HG02588 (cell line): ENCODE measurements around the gene RSPO3.
"Not testable (repeated sequence)": the region's sequence is repeated elsewhere in the genome, so short reads cannot be mapped to it uniquely, and the experiment has no call there.

Experiments used
- ATAC-seq: cut with Tn5 transposase; IDR thresholded peaks from one replicate; pipeline ENCODE4 v1.9.1; 2021; ENCODE audit warnings: mild to moderate bottlenecking, moderate library complexity; ENCODE audit not compliant: unreplicated experiment

Gene RSPO3

DNA sequence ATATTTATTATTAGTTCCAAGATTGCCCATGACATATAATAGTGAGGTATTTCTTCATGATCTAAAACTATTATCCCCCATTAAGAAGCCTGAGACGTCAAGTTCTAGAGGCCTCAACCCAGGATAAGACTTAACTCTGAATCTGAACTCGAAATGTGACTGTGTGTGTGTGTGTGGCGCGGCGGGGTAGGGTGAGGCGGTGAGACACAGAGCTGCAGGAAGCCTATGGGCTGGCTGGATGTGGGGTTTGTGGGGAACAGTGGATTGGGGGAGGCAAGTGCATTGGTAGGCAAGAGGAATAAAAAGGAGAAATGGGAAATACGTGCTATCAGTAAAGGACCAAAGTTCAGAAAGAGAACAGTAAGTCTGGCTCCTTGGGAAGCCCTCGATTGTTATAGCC, 81.6 kb downstream of the RSPO3 start:
- ATAC-seq, result no peak

DNA sequence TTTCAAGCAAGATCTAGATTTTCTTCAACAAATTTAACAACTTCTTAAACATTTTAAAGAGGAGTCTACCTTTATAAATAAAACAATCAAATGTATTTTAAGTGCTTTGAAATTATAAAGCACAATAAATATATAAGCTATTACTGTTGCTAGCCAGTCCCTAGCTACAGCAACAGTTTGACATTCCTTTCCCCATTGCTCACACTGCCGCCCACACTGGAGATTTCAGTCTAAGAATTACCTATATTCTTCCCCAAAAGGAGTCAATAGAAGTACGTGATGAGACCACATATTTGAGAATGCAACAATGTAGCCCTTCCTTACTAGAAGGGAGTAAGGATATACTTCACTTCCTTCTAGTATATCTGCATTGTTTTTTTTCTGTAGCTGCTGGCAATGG, 82.8 kb downstream of the RSPO3 start:
- ATAC-seq, result no peak

DNA sequence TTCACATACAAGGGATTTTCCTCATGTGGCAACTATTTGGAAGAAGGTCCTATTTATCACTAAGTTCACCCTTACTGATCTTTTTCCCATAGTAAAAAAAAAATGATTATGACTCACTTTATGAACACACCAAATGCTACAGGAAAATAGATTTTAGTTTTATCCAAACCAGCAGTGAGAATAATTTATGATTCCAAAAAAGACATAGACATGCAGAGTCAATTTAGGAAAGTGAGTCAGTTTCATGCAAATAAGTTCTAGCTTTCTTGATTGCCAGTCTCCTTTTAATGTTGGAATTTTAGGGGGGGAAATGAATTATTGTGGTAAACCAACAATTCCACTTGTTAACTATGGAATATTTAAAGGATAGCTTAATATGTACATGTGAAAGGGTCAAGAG, 84.2 kb downstream of the RSPO3 start:
- no peak for ATAC-seq

DNA sequence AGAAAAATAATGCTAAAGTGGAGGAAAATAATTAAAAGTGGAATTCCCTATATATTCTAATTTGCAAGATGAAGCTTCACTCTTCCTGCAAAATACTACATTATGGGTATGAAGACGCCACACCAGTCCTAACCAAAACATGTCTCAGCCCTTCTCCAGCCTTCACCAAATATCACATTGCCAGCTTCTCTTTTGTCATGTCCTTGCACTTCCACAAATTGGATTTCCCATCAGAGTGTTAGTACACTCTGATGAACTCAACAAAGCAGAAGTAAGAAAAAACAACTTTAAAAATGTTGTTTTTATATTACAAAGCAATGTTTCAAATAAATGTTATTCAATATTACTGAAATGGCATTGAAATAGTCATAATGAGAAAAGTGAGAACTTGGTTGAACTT, 85.8 kb downstream of the RSPO3 start:
- no peak for ATAC-seq

DNA sequence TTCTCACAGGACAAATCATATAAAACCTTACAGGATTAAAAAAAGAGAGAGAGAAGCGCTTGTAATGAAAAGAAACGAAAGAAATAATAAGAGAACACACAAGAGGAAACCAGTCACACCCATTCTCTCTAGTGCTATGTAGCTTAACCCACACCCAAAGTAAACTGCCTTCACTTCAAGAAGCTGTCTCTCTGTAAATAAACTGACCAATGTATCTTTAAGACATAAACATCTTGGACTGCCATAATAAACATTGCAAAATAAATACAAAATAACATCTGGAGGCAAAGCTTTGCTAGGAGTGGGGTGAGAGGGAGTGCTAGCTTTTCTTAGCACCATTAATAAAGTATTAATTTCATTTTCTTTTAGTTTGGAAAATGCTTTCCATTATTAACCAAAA, 86.6 kb downstream of the RSPO3 start:
- no peak for ATAC-seq

DNA sequence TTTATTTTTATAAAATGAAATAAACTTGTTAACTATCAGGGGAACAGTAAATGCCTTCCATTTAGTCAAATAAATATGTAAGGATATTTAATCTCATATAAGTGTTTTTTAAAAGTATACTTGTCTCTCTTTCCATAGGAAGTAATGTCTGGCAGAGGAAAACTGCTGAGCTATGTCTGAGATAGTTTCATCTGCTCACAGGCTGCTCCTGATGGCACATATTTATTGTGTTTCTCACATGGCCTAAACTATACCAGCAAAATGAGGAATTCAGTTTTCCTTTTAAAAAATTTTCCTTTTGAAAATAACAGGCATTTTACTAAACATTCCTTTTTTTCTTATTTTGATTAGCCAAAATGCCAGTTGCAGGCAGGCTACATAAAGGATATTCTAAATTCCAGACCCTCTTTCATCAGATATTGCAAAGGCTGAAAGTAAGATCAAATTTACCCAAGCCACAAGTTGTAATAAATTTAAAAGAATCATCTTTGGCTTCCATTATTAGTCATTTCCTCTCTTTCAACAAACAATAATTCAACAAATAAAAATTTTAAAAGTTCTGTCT, 88.1 kb downstream of the RSPO3 start:
- no peak for ATAC-seq

DNA sequence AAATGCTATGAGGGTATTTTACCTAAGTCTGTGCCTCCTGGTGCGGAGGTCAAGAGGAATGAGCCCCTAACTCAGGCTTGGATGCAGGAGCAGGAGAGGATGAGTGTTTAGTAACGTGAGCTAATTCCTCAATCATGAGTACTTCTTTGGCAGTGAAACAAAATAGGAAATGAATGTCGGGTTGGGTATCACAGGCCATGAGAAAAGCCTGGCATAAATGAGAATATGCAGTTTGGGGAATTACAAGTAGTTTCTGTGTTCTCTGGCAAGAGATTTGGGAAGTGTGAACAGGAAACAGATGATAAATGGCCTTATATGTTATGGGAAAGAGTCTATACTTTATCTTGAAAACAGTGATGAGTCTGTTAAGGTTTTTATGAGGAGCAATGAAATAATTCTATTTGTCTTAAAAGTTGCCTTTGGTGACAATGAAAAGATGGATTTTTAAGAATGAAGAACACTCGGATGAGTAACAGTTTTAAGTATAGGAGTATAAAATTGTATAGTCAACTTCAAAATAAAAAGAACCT, 89.2 kb downstream of the RSPO3 start:
- ATAC-seq, result no peak

DNA sequence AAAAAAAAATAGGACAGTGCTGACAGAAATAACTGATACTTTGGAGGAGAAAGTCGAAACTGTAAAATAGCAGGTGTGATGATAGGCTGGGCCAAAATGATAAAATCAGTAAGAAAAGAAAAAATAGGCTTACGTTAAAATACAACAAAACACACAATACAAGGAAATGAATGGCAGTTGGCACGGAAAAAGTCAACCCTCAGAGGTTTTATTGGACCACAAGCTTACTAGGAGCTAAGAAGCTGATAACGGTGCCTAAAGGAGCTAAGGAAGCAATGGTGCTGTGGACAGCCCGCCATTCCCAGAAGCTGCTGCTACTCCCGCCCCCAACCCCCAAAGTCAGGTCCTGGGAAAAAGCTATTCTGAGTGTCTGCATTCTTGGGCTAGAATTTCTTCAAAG, 92.3 kb downstream of the RSPO3 start:
- no peak for ATAC-seq

DNA sequence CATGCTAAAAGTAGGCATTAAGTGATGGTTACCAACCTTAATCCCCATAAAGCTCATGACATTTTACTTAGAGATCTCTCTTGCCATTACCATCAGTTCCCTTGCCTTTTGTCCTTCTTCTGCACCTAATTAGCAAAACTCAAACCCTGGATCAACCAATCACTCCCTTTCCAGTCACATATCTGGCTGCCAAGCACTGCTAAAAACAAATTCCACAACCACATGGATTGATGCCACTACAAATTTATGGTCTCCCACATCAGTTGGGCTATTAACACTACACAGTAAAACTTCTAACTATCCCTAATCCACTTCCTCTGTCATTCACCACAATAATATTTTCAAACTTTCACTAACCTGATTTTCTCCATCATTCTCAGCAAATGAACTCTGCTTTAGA, 93.9 kb downstream of the RSPO3 start:
- ATAC-seq, result no peak

DNA sequence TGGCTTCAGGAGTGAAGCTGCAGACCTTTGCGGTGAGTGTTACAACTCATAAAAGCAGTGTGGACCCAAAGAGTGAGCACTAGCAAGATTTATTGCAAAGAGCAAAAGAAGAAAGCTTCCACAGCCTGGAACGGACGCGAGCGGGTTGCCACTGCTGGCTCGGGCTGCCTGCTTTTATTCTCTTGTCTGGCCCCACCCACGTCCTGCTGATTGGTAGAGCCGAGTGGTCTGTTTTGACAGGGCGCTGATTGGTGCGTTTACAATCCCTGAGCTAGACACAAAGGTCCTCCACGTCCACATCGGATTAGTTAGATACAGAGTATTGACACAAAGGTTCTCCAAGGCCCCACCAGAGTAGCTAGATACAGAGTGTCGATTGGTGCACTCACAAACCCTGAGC, 95.6 kb downstream of the RSPO3 start:
- ATAC-seq, result not testable (repeated sequence)

DNA sequence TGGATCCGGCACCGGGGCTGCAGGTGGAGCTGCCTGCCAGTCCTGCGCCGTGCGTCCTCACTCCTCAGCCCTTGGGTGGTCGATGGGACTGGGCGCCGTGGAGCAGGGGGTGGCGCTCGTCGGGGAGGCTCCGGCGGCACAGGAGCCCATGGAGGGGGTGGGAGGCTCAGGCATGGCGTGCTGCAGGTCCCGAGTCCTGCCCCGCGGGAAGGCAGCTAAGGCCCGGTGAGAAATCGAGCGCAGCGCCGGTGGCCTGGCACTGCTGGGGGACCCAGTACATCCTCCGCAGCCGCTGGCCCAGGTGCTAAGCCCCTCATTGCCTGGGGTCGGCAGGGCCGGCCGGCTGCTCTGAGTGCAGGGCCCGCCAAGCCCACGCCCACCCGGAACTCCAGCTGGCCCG, 96.1 kb downstream of the RSPO3 start:
- not testable (repeated sequence) for ATAC-seq

DNA sequence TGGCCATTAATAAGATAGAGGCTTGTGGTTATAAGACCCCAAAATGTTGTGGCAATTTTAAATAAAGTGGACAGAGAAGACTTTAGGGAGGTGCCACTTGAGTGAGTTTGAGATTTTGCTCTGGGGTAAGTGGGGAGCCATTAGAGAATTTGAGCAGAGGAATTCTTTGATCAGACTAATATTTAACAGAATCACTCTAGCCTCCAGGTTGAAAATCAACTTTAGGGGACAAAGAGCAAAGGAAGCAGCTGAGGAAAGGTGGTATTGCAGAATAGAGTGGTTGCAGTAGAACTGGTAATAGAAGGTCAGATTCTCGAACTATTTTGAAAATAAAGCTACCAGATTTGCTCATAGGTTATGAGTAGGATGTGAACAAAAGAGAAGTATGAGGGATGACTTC, 97.5 kb downstream of the RSPO3 start:
- no peak for ATAC-seq

DNA sequence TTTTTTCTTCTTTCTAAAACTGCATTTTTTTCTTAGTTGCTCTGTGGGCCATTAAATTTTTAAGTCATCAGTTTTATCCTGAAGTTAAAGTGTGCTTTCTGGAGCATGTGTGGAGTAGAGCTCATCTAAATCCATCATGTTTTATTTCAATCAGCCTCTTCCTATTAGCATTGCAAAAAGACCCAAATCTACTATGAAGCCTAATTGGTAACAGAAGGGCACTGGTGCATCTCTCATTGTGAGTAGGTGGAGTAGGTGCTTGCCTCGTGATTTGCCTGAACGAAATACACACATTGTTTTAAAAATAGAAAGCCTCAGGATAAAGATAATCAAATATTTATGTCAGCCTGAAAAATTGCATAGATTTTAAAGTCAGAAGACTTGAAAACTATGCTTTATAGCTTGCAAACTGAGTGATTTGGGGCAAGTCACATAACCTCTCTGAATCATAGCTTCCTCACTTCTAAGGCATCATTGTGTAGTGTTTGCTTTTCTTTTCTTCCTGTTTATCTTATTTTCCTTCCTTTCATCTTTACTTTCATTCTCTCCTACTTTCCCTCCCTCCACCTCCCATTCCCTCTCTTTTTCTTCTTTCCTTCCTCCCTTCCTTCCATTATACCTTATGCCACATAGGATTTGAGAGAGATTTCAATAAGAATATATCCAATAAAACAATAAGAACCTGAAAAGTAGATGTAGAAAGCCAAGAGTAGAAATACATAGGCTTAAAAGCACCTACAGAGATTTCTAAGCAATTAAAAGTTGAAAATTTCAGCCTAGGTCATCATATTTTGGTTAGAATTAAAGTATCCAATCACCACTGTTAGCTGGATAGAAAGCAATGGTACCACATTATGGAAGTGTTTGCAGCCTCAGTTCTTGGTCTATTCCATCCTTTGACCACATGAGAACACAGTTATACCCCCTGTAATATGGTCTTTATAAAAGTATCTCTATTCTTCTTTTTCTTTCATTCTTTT, 98.6 kb downstream of the RSPO3 start:
- no peak for ATAC-seq

DNA sequence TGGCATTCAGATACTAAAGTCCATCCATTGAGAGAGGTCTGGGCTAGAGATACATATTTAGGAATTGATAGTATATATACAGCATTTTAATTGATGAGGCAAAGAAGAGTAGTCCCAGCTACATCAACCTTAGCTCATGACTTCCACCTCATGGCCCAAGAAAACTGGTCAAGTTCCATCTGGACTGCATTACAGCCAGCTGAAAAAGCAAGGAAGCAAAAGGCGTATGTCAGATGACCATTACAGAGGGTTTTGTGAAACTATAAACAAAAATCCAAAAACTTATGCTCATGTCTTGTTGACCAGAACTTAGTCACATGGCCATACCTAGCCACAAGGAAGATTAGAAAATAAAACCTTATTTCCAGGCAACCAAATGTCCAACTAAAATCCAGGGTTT, 101.4 kb downstream of the RSPO3 start:
- no peak for ATAC-seq

DNA sequence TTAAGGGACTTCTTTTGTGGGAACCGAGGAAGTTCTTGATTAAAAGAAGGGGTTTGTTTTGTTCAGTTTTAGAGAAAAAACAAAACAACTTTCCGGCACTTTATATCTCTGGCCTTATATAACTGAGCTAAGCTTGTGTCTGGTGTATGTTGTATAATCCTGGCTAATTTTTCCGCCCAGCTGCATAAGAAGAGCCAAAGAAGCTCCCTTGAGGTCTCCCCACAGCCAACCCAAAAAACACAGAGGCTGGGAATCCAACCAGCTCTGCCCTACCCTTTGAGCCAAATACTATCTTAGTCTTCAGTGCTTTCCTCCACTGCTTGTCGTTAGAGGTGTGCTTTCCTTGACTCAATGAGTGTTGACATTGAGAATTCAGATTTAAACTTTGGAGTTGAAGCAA, 102.7 kb downstream of the RSPO3 start:
- ATAC-seq, result no peak

DNA sequence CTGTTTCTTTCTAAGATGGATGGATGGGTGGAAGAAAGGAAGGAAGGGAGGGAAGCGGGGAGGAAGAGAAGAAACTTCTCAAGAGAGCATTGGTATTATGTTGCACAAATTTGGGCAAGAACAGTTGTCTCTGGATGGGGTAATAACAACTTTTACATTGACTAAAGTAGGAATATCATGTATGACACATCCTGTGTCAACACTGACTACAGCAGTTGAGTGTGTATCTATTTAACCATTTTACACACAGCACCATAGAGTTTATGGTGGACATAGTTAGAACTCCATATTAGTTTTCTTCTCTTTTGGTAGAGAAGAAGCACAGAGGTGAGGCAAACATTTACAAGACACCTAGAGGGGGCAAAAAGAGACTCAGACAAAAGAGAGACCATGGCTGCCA, 103.9 kb downstream of the RSPO3 start:
- ATAC-seq, result no peak

DNA sequence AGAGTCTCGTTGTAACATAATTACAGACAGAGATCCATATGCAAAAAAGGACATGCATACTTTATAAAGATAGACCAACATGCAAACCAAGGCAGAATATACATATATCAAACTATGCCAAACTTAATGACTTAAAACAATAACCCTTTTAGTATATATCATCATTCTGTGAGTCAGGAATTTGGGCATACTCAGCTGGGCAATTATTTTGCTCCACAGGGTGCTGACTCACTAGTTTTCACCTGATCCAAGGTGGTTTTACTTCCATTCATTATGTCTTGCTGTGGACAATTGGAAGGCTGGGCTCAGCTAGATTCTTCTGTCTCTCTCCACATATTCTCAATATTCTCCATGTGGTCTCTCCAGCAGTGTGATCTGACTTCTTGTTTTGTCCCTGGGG, 107.0 kb downstream of the RSPO3 start:
- ATAC-seq, result no peak

DNA sequence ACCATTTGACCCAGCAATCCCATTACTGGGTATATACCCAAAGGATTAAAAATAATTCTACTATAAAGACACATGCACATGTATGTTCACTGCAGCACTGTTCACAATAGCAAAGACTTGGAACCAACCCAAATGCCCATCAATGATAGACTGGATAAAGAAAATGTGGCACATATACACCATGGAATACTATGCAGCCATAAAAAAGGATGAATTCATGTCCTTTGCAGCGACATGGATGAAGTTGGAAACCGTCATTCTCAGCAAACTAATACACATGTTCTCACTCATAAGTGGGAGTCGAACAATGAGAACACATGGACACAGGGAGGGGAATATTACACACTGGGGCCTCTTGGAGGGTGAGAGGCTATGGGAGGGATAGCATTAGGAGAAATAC, 115.3 kb downstream of the RSPO3 start:
- ATAC-seq, result not testable (repeated sequence)

DNA sequence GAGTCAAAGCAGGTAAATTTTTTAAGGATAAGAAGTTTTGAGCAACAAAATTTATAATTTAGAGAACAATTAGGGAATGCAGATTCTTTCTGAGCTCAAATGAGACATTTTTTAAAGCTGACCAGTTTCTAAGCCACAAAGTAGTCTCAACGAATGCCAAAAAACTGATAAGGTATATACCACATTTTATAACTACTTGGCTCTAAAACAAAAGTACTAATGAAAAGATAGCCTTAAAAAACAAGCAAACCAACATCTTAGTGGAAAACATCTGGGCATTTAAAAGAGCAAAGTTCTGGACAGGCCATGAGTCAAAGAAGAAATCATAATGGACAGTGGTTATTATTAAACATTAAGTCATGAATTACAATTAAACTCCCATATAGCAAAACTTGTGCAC, 125.0 kb downstream of the RSPO3 start:
- ATAC-seq, result no peak
